NCI-H187 treated with DMSO at 0.1 percent for 48 hours (cell line): ENCODE measurements around the gene GNAT1.
"Not testable (repeated sequence)": the region's sequence is repeated elsewhere in the genome, so short reads cannot be mapped to it uniquely, and the experiment has no call there.

ENCODE experiments used
- DNase-seq: peaks from one replicate; lab custom pipeline; 2025; lab: John Stamatoyannopoulos, UW

Gene GNAT1

GRCh38 chr3:50203809-50204803 is 12.7 kb downstream of the GNAT1 start:
- DNase-seq, result no peak

GRCh38 chr3:50204804-50205412 is 13.5 kb downstream of the GNAT1 start, which contains the start of gene SLC38A3:
SLC38A3 (plus strand) TSS chr3:50205271; CDS start chr3:50214200, 8,929 bp downstream.
- no peak for DNase-seq

- DNase-seq, result no peak
Measured at GRCh38 chr3:50205413-50206276, 14.2 kb downstream of the GNAT1 start.

GRCh38 chr3:50207359-50208042 is 16.1 kb downstream of the GNAT1 start:
- DNase-seq, result no peak

- no peak for DNase-seq
Measured at GRCh38 chr3:50208677-50209344, 17.4 kb downstream of the GNAT1 start.

- DNase-seq, result no peak
Measured at GRCh38 chr3:50210176-50210509, 18.7 kb downstream of the GNAT1 start.

- DNase-seq, result no peak
Measured at GRCh38 chr3:50210510-50211367, 19.3 kb downstream of the GNAT1 start.

GRCh38 chr3:50211368-50211717 is 19.9 kb downstream of the GNAT1 start:
- DNase-seq, result not testable (repeated sequence)

GRCh38 chr3:50211930-50212329 is 20.5 kb downstream of the GNAT1 start:
- no peak for DNase-seq

- no peak for DNase-seq
Measured at GRCh38 chr3:50212502-50212901, 21.1 kb downstream of the GNAT1 start.

GRCh38 chr3:50212971-50213370 is 21.6 kb downstream of the GNAT1 start:
- DNase-seq, result no peak

- no peak for DNase-seq
Measured at GRCh38 chr3:50213373-50213772, 22.0 kb downstream of the GNAT1 start.

- DNase-seq, result no peak
Measured at GRCh38 chr3:50214824-50215223, 23.4 kb downstream of the GNAT1 start.

GRCh38 chr3:50215529-50215928 is 24.1 kb downstream of the GNAT1 start:
- DNase-seq, result no peak

GRCh38 chr3:50217681-50218080 is 26.3 kb downstream of the GNAT1 start:
- DNase-seq, result no peak

- no peak for DNase-seq
Measured at GRCh38 chr3:50218448-50218847, 27.0 kb downstream of the GNAT1 start.

GRCh38 chr3:50219285-50219684 is 27.9 kb downstream of the GNAT1 start:
- no peak for DNase-seq

GRCh38 chr3:50220109-50220508 is 28.7 kb downstream of the GNAT1 start:
- no peak for DNase-seq

GRCh38 chr3:50221051-50221410 is 29.6 kb downstream of the GNAT1 start:
- no peak for DNase-seq

- DNase-seq, result no peak
Measured at GRCh38 chr3:50221411-50222168, 30.2 kb downstream of the GNAT1 start.
